ENCODE results near the gene MAPKAP1. TPM values are rescaled to one million over a fixed set of nuclear protein-coding genes. Genes with fewer than 3 reads are reported as not detected.

Gene MAPKAP1
- total RNA-seq, 1 donor from 2014 or later: 56.6 TPM

- DNase-seq (ENCODE audit: low spot score): no peak
- Histone ChIP-seq H3K9ac (no peak overlapping the region), H2AFZ (replicated peaks) (no peak overlapping the region), H3K4me1 (peaks cover 22% of the 10 kb centered on the region), H3K27me3 (no peaks in the 10 kb centered on the region), H3F3A (ENCODE audit: low read depth) (peaks cover 14% of the 10 kb centered on the region), H3K27ac (peak overlapping the region; percentile 40), H3K36me3 (no peaks in the 10 kb centered on the region), H3K4me2 (no peak overlapping the region), H3K4me3 (no peak overlapping the region), H4K20me1 (ENCODE audit: low read depth) (no peaks in the 10 kb centered on the region), H3K79me2 (ENCODE audit: low read depth) (no peaks in the 10 kb centered on the region), H3K9me3 (ENCODE audit: low read depth) (no peaks in the 10 kb centered on the region)
- no peaks in the 10 kb centered on the region for H3K9me3 Mint-ChIP-seq
- H3K27ac Mint-ChIP-seq: no peak overlapping the region
- no peak overlapping the region for H3K4me3 Mint-ChIP-seq
- no peak for TF ChIP-seq EZH2 (IDR thresholded peaks at IDR 0.05)
- TF ChIP-seq EZH2phosphoT487 (IDR thresholded peaks at IDR 0.05): no peak
- TF ChIP-seq CTCF (IDR thresholded peaks at IDR 0.05): no peak
- H3K4me1 Mint-ChIP-seq: peaks cover 16% of the 10 kb centered on the region
- H3K36me3 Mint-ChIP-seq: peaks cover 4% of the 10 kb centered on the region
- no peaks in the 10 kb centered on the region for H3K27me3 Mint-ChIP-seq (ENCODE audit: insufficient read depth, low read depth)
Observed at GRCh38 chr9:125529589-125530515, 177.2 kb downstream of the MAPKAP1 start.

GRCh38 chr9:125529107-125529506 is 177.9 kb downstream of the MAPKAP1 start:
- Histone ChIP-seq H3K9ac (no peak overlapping the region), H3K79me2 (ENCODE audit: low read depth) (no peaks in the 10 kb centered on the region), H2AFZ (replicated peaks) (no peak overlapping the region), H3K9me3 (ENCODE audit: low read depth) (no peaks in the 10 kb centered on the region), H3F3A (ENCODE audit: low read depth) (peaks cover 18% of the 10 kb centered on the region), H3K4me2 (no peak overlapping the region), H4K20me1 (ENCODE audit: low read depth) (no peaks in the 10 kb centered on the region), H3K4me3 (no peak overlapping the region), H3K4me1 (peaks cover 30% of the 10 kb centered on the region), H3K27ac (no peak overlapping the region), H3K27me3 (no peaks in the 10 kb centered on the region), H3K36me3 (no peaks in the 10 kb centered on the region)
- no peak overlapping the region for H3K4me3 Mint-ChIP-seq
- H3K27ac Mint-ChIP-seq: no peak overlapping the region
- peaks cover 4% of the 10 kb centered on the region for H3K36me3 Mint-ChIP-seq
- no peaks in the 10 kb centered on the region for H3K27me3 Mint-ChIP-seq (ENCODE audit: insufficient read depth, low read depth)
- TF ChIP-seq CTCF (IDR thresholded peaks at IDR 0.05): no peak
- TF ChIP-seq EZH2 (IDR thresholded peaks at IDR 0.05): no peak
- peaks cover 22% of the 10 kb centered on the region for H3K4me1 Mint-ChIP-seq
- no peaks in the 10 kb centered on the region for H3K9me3 Mint-ChIP-seq
- no peak for DNase-seq (ENCODE audit: low spot score)

- H3K79me2 ChIP-seq (ENCODE audit: low read depth): no peaks in the 10 kb centered on the region
- TF ChIP-seq EZH2 (IDR thresholded peaks at IDR 0.05): no peak
- TF ChIP-seq CTCF (IDR thresholded peaks at IDR 0.05): no peak
- TF ChIP-seq EZH2phosphoT487 (IDR thresholded peaks at IDR 0.05): no peak
- H3K9me3 ChIP-seq (ENCODE audit: low read depth): no peaks in the 10 kb centered on the region
- H3K4me2 ChIP-seq: no peak overlapping the region
- peaks cover 32% of the 10 kb centered on the region for H3K4me1 ChIP-seq
- H2AFZ ChIP-seq (replicated peaks): no peak overlapping the region
- no peaks in the 10 kb centered on the region for H4K20me1 ChIP-seq (ENCODE audit: low read depth)
- Mint-ChIP-seq H3K9me3 (no peaks in the 10 kb centered on the region), H3K4me3 (no peak overlapping the region), H3K36me3 (peaks cover 4% of the 10 kb centered on the region), H3K27ac (no peak overlapping the region), H3K4me1 (peaks cover 24% of the 10 kb centered on the region), H3K27me3 (ENCODE audit: insufficient read depth, low read depth) (peaks cover 3% of the 10 kb centered on the region)
- no peaks in the 10 kb centered on the region for H3K27me3 ChIP-seq
- no peak overlapping the region for H3K9ac ChIP-seq
- DNase-seq (ENCODE audit: low spot score): no peak
- H3K27ac ChIP-seq: no peak overlapping the region
- H3K4me3 ChIP-seq: no peak overlapping the region
- no peaks in the 10 kb centered on the region for H3K36me3 ChIP-seq
- peaks cover 18% of the 10 kb centered on the region for H3F3A ChIP-seq (ENCODE audit: low read depth)
Observed at GRCh38 chr9:125527471-125528002, 179.5 kb downstream of the MAPKAP1 start.
